Chondrocyte (in vitro differentiated cells): ENCODE measurements around the gene ADORA3. TPM values are rescaled to one million over a fixed set of nuclear protein-coding genes. Genes with fewer than 3 reads are reported as not detected.

Experiments
- DNase-seq: peaks from one replicate; pipeline ENCODE4 v3.0.0; 2021; ENCODE audit warnings: mixed read lengths, low spot score
- H3K27ac Mint-ChIP-seq: one replicate; pipeline ENCODE4 v1.8.0; 2021; ENCODE audit warnings: mild to moderate bottlenecking, moderate library complexity, mixed read lengths; ENCODE audit not compliant: unreplicated experiment
- H3K27me3 Mint-ChIP-seq: 2 replicates; pipeline ENCODE4 v1.8.0; 2021; ENCODE audit warnings: low read depth, mixed read lengths
- H3K36me3 Mint-ChIP-seq: 2 replicates; pipeline ENCODE4 v1.8.0; 2021; ENCODE audit warnings: low read depth, mixed read lengths
- H3K4me1 Mint-ChIP-seq: 2 replicates; pipeline ENCODE4 v1.8.0; 2021; ENCODE audit warnings: low read depth, mild to moderate bottlenecking, mixed read lengths
- H3K4me3 Mint-ChIP-seq: one replicate; pipeline ENCODE4 v1.8.0; 2021; ENCODE audit warnings: mild to moderate bottlenecking, moderate library complexity, mixed read lengths; ENCODE audit not compliant: unreplicated experiment
- H3K9me3 Mint-ChIP-seq: 2 replicates; pipeline ENCODE4 v1.8.0; 2021; ENCODE audit warnings: low read depth, mixed read lengths
- CTCF ChIP-seq: fragments of 200-600 bp; sonication (generic); IDR thresholded peaks from 2 replicates; pipeline ENCODE4 v1.5.0; 2021; ENCODE audit warnings: antibody characterized with exemption, mild to moderate bottlenecking, moderate library complexity
- total RNA-seq: library from RNA; stranded (reverse); gene quantifications from 3 replicates; pipeline ENCODE4 v1.2.1, GENCODE V29; 2021

Gene ADORA3
- total RNA-seq, 1 donor from 2014 or later: not detected

GRCh38 chr1:111465754-111466153, 37.7 kb downstream of the ADORA3 start:
- DNase-seq: no peak
- no peaks in the 10 kb centered on the region for H3K27me3 Mint-ChIP-seq
- no peak overlapping the region for H3K4me3 Mint-ChIP-seq
- H3K27ac Mint-ChIP-seq: no peak overlapping the region
- H3K36me3 Mint-ChIP-seq: peaks cover 8% of the 10 kb centered on the region
- no peaks in the 10 kb centered on the region for H3K9me3 Mint-ChIP-seq
- TF ChIP-seq CTCF: no peak
- H3K4me1 Mint-ChIP-seq: peaks cover 6% of the 10 kb centered on the region

DNA sequence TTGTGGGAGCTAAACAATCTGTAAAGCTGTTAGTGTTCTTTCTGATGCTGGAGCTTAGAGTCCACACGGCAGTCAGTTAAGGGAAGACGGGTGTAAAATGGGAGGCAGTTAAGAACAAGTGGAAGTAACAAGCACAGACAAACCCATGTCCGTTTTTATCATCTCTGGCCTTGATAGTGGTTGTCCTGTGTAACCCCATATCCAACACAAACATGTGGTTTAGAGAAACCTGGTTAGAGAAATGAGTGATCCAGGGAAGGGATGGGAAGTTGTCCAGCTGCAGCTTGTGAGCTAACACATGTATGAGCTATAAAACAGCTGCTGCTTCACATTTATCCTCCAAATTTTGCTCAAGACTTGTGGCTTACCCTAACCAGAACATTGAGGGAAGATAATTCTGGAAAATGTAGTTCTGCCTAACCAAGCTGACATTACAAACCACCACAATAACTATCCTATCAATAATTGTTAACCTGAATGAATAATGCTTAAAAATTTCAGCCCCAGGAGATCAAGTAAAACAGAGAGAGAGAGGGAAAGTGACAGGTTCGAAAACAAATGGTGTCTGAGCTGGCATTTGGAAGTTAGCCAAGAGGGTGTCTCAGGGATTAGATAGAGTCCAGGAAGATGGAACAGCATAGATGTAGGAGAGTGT, 40.3 kb downstream of the ADORA3 start:
- H3K36me3 Mint-ChIP-seq: peaks cover 14% of the 10 kb centered on the region

GRCh38 chr1:111462370-111463028, 40.9 kb downstream of the ADORA3 start:
- peaks cover 17% of the 10 kb centered on the region for H3K36me3 Mint-ChIP-seq
- no peak for TF ChIP-seq CTCF

More for the DNA sequence above, 40.3 kb downstream of the ADORA3 start:
- peaks cover 6% of the 10 kb centered on the region for H3K4me1 Mint-ChIP-seq
- no peaks in the 10 kb centered on the region for H3K9me3 Mint-ChIP-seq
- no peak overlapping the region for H3K4me3 Mint-ChIP-seq
- H3K27ac Mint-ChIP-seq: no peak overlapping the region
- no peaks in the 10 kb centered on the region for H3K27me3 Mint-ChIP-seq
- no peak for TF ChIP-seq CTCF
- no peak for DNase-seq

GRCh38 chr1:111461765-111462164, 41.7 kb downstream of the ADORA3 start:
- Mint-ChIP-seq H3K27ac (no peak overlapping the region), H3K4me3 (no peak overlapping the region), H3K36me3 (peaks cover 21% of the 10 kb centered on the region), H3K4me1 (peaks cover 6% of the 10 kb centered on the region), H3K27me3 (no peaks in the 10 kb centered on the region), H3K9me3 (no peaks in the 10 kb centered on the region)
- no peak for DNase-seq
- TF ChIP-seq CTCF: no peak

More at GRCh38 chr1:111462370-111463028, 40.9 kb downstream of the ADORA3 start:
- Mint-ChIP-seq H3K27me3 (no peaks in the 10 kb centered on the region), H3K9me3 (no peaks in the 10 kb centered on the region), H3K4me3 (no peak overlapping the region), H3K27ac (no peak overlapping the region), H3K4me1 (peaks cover 6% of the 10 kb centered on the region)
- DNase-seq: no peak

GRCh38 chr1:111455642-111456031, 47.8 kb downstream of the ADORA3 start:
- Mint-ChIP-seq H3K4me1 (peaks cover 18% of the 10 kb centered on the region), H3K4me3 (no peak overlapping the region), H3K27ac (no peak overlapping the region), H3K9me3 (no peaks in the 10 kb centered on the region), H3K36me3 (peaks cover 20% of the 10 kb centered on the region), H3K27me3 (no peaks in the 10 kb centered on the region)
- TF ChIP-seq CTCF: no peak
- DNase-seq: no peak
